ENCODE data around the gene DZIP1.

The DZIP1 gene

DNA sequence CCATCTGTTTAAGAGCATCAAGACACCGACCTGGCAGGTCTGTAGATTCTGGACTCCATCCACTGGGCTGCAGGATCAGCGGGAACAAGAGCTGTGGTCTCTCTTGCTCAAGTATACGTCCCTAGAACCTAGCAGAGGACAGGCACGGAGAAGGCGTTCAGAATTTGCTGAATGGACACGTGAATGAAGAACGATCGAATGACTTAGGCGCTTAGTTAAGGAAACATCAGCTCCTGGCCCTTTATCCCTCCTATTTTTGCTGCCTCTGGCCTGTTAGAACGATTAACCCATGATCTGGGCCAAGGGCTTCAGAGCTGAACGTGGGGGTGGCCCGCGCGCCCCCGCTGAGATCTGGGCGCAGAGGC lies 953 bp downstream of the DZIP1 start:
- no peak for DNase-seq (ENCODE audit: extremely low read depth in 1 of 2, low read depth in 1 of 2)

DNA sequence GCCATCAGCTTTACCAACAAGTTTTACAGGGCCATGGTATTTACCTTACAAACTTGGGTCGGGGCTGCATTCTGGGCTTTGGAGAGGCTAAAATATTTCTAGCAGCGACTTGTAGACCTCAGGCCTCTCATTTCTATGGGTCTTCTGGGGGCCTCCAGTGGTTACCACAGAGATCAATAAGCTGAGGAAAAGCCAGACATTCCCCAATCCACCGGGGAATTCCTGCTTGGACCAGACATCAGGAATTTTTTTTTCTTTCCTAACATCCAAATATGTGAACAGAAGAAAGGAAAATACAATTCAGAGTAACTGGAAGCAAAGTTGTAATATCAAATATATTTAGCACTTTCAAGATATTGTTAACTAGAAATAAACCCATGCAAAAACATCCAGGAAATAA lies 1.5 kb downstream of the DZIP1 start:
- DNase-seq (ENCODE audit: extremely low read depth in 1 of 2, low read depth in 1 of 2): no peak

DNA sequence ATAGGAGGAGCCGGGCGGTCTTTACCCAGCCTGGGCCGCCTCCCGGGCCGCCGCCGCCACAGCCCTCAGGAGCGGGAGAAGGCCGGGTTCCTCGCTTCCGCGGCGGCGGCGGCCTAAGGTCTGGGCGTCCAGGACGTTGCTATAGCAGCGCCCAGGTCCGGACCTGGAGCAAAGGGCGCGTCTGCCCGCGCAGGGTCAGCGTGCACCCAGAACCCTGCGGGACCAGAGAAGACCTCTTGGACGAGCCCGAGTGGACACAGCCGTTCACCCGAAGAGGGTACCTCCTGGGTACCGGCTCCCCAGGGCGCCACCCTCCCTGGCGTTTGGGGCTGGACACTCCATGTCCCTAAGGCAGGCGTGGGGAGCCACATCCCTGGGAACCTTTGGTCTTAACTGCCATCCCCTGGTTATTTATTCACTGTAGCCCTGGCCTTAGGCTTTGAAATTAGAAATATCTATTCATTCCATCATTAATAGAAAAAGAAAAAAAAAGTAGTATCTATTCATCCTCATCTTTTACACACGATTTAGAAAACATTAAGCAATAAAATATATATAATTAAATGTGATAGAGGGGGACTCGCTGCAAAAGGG lies 2.4 kb downstream of the DZIP1 start:
- no peak for DNase-seq (ENCODE audit: extremely low read depth in 1 of 2, low read depth in 1 of 2)

DNA sequence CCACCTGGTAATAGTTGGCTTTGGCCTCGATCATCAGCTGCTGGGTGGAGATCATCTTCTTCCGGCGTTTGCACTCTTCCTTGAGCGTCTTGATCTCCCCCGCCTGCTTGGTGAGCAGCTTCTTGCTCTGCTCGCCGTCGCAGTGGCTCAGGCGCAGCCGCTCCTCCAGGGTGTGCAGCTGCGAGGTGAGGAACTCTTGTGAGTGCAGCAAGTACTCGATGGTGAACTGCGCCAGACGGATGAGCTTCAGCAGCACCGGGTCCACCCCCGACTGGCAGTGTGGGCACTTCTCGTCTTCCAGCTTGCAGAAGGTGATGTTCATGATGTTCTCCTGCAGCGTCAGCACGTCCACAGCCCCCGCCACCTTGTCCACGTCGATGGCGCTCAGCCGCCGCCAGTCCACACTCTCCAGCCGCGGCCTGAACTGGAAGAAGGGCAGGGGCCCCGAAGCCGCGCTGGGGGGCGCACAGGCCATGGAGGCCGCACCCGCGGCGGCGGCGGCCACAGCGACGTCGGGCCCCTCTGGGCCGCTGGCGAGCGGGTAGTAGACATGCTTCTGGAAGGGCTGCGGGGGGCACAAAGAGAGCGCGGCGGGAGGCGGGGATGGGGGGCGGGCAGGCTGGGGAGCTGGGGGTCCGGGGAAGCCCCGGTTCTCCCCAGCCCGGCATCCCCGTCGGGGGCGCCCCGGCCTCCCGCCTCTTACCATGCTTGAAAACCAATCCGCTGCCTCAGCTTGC lies 3.0 kb downstream of the DZIP1 start:
- no peak for DNase-seq (ENCODE audit: extremely low read depth in 1 of 2, low read depth in 1 of 2)

DNA sequence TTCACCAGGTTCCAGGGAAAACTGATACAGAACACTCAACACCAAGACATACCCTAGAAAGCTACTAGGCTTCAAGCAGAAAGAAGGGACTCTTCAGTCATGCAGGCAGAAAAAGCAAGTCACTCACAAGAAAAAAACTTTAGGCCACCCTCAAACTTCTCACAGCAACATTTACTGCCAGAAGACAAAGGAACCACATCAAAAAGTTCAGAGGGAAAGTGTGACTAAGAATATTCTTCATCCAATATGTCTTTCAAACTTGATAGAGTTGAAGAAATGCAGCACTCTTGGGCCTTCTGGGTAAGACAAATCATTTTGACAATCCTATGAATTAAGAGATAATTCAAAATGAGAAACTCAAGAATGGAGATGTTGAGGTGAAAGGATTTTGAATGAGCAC lies 7.7 kb downstream of the DZIP1 start:
- DNase-seq (ENCODE audit: extremely low read depth in 1 of 2, low read depth in 1 of 2): no peak

DNA sequence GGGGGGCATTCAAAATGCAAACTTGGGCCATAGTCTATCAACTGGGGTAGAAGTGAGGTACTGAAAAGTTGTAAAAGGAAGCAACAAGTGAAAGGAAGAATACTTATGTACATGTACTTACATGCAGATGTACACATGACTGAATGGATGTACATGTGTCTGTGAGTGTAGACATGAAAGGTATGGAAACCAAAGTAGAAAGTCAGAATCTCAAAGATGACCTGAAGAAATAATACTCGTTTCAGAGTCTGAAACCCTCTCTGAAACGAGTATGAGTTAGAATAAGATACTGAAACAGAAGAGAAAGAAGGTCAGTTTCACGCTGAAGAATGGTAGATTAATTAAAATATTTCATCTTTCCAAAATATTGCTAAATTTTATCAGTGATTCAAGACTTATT lies 13.9 kb downstream of the DZIP1 start:
- no peak for DNase-seq (ENCODE audit: extremely low read depth in 1 of 2, low read depth in 1 of 2)

DNA sequence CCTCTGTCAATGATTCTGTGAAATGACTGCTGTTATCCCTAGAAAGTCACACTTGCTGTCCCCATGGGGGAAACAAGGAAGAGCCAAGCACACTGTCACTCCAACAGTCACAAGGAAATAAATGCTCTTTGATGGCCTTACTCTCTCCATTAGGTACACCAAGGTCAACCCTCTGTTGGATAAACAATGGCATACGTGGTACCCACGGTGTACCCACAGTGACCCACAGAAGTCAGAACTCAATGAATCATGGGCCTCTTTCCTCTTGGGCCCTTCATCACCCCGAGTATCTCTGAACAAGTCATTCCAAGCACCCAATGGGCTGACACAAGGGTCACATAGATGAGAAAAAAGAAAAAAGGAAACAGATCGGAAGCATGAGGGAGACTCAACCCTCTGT lies 15.4 kb downstream of the DZIP1 start:
- no peak for DNase-seq (ENCODE audit: extremely low read depth in 1 of 2, low read depth in 1 of 2)

DNA sequence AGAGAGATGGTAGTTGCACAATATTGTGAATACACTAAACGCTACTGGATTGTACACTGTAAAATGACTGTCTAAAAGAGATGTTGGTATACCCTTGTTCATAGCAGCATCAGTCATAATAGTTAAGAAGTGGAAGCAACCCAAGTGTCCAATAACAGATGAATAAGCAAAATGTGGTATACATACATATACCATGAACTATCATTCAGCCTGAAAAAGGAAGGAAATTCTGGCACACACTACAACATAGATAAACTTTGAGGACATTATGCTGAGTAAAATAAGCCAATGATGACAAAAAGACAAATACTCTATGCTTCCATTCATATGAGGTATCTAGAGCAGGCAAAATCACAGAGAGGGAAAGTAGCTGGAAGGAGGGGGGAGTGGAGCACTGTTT lies 16.0 kb downstream of the DZIP1 start:
- no peak for DNase-seq (ENCODE audit: extremely low read depth in 1 of 2, low read depth in 1 of 2)

DNA sequence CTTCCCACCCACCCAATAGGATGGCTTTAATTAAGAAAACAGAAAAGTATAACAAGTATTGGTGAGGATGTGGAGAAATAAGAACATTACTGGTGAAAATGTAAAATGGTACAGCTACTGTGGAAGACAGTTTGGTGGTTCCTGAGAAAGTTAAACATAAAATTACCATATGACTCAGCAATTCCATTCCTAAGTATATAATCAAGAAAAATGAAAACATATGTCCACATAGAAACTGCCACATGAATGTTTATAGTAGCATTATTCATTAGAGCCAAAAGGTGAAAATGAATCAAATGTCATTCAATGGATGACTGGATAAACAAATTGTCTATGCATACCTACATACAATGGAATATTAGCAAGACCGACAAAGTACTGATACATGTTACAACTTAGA lies 16.9 kb downstream of the DZIP1 start:
- DNase-seq (ENCODE audit: extremely low read depth in 1 of 2, low read depth in 1 of 2): no peak

DNA sequence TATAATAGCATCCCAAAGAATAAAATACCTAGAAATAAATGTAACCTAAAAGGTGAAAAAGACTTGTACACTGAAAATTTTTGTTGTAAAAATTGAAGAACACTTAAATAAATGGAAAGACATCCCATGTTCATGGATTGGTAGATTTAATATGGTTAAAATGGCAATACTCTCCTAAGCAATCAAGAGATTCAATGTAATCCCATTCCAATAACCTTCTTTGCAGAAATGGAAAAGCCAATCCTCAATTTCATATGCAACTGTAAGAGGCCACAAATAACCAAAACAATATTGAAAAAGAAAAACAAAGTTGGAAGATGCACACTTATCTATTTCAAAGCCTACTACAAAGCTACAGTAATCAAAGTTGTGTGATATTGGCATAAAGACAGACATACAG lies 17.7 kb downstream of the DZIP1 start:
- DNase-seq (ENCODE audit: extremely low read depth in 1 of 2, low read depth in 1 of 2): no peak

DNA sequence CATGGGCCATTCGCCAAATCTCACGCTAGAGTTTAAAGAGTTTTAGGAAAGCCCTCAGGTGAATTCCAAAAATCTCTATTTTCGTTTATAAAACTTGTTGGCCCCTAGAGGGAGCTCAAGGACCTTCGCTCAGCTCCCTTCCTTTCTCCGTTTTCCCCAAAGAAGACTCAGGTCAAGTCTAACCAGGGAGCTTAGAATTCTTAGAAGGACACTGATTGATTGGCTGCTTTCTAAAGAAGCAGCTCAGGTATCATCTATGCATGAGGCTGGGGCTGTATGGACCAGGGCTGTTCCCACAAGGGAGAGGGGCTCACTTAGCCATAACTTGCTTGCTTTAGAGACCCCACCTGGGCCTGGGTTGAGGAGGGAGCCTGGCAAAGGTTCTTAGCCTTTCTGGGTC lies 20.5 kb downstream of the DZIP1 start:
- DNase-seq (ENCODE audit: extremely low read depth in 1 of 2, low read depth in 1 of 2): no peak

DNA sequence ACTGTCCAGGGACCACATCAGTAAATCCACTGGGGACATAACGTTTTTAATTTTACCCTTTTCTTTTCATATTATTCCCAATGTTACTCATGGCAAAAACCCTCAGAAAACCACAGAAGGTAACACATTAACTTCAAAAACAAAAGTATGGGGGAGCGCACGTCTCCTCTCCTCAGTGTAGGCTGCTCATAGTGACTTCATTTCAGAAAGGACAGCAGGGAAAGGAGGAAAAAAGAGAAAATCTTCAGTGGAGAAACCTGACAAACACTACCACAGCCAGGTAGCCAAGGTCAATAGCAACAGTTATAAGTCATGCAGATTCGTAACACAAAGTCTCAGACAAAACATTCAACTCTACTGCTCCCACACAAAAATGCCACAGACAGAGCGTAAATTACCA lies 21.4 kb downstream of the DZIP1 start:
- DNase-seq (ENCODE audit: extremely low read depth in 1 of 2, low read depth in 1 of 2): no peak

DNA sequence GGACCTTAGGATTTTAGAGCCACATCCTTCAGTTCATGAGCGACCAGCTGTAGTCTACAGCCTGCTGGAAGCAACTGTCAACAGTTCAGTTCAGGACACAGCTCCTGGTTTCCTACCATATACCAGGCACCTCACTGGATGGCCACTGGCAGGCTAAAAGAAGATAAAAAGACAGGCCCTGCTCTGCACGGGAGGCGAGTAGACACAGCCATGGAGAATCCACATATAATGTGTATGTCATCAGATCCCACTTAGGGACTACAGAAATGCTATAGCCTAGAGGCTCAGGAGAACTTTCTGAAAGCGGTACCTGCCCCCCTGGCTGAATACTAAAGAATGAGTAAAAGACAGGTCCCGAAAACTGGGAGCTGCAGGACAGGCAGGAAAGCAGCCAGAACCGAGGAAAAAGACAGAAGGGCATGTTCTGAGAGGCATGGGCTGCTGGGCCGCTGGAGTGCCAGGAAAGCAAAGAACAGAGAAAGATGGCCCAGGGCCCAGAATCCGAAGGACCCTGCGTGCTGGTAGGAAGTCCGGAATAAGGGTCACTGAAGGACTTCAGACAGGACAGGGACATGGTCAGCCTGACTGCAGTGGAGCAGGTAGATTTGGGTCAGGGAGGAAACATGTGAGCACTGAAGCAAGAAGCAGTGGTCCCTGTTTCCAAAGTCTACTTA lies 23.5 kb downstream of the DZIP1 start:
- DNase-seq (ENCODE audit: extremely low read depth in 1 of 2, low read depth in 1 of 2): no peak

DNA sequence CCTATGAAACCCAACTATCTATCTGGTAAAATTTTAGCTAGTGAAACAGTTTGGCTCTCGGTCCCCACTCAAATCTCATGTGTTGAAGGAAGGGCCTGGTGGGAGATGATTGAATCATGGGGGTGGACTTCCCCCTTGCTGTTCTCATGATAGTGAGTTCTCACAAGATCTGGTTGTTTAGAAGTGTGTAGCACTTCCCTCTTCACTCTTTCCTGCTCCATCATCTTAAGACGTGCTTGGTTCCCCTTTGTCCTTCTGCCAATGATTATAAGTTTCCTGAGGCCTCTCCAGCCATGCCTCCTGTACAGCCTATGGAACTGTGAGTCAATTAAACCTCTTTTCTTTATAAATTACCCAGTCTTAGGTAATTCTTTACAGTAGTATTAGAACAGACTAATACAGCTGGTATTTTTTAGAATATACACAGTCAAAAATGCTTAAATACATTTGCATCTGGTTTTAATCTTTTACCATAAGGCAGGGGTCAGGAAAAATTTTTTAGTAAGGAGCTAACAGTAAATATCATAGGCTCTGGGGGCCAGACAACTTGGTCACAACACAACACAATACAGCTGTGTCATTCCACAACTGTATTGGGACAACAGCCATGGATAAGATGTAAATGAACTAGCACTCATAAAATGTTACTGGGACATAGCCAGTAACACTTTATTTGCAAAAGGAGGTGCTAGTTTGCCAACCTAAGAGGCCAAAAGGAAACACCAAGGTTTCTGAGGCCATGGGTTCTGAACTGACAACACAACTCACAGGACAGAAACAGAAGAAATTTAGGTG lies 24.3 kb downstream of the DZIP1 start:
- no peak for DNase-seq (ENCODE audit: extremely low read depth in 1 of 2, low read depth in 1 of 2)

DNA sequence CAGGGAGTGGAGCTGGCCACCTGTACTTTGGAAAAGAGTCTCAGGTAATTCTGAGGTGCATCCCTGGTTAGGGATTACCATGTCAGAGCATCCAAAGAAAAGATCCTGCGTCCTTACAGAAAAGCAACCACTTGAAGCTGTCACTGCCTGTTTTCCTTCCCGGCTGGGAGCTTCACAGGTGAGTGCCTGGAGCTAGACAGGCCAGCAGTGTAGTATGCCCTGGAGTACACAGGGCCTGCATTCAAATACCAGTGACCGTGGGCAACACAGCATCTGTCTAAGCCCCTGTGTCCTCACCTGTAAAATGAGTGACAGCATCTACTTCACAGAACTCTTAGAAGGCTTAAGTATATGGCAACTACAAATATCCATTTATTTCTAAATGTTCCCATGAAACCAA lies 29.0 kb downstream of the DZIP1 start:
- no peak for DNase-seq (ENCODE audit: extremely low read depth in 1 of 2, low read depth in 1 of 2)

DNA sequence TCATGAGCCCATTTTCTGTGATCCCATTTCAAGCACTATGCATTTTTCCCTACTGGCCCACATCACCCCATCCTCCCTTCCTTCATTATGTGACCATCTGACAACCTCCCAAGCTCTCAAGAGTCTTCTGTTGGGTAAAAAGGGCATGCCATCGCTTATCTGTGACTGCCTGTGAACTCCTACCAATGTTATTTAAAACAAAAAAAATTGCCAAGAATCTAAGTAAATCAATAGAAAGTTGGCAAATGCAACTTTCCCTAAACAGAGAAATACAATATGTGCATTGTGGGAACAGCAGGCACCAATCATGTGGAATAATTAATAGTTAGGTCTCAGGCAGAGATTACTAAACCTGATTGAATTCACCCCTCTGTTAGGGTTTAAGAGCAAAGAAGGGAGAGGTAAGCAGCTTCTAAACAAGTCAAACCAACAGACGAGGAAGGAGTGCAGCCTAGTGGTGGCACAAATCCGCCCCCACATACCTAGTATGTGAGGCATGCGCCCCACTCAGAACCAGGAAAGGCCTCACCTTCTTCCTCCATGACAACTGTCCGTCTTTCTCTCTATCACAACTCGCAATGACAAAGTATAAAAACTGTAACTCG lies 29.8 kb downstream of the DZIP1 start:
- no peak for DNase-seq (ENCODE audit: extremely low read depth in 1 of 2, low read depth in 1 of 2)

DNA sequence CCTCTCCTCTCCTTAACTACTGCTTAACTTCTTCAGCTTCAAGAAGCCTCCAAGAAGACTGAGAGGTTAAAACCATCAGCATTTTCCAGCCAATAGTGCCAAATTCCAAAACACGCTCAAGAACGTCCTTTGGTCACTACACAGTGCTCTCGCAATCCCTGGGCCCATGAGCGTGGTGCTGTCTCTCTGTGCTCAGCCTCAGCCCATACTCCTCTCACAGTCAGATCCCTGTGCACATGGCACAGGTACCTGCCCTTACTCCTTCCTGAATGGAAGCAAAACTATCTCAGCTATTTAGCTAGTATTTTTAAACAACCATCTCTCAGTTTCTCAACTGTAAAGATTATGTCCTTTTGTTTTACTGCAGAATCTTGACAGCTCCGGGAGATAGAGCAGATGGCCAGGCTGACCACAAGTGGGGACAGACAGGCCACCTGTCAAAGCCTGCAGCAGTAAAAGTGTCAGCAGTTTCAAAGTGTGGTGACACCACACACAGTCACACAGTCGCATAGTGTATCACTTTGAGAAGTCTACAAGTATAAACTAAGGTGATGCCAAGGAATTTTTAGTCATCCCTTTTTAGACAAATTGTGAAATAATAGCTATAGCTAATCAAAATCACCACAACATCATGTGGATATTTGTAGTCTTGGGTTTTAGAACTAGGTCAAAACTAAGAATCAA lies 35.7 kb downstream of the DZIP1 start:
- no peak for DNase-seq (ENCODE audit: extremely low read depth in 1 of 2, low read depth in 1 of 2)

DNA sequence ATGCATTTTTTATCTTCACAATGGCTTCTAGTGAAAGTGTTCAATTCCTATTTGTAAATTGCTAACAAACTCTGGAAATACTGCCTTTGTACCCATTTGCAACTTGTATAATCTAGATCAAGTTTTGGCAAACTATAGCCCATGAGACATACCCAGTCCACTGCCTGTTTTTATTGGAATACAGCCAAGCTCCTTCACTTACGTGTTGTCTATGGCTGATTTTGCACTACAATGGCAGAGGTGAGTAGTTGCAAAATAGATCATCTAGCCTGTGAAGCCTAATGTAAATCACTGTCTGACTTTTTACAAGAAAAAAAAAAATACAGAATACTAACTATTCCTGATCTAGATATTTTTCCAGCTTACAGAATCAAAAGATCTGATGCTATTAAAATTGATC lies 37.1 kb downstream of the DZIP1 start:
- DNase-seq (ENCODE audit: extremely low read depth in 1 of 2, low read depth in 1 of 2): no peak

DNA sequence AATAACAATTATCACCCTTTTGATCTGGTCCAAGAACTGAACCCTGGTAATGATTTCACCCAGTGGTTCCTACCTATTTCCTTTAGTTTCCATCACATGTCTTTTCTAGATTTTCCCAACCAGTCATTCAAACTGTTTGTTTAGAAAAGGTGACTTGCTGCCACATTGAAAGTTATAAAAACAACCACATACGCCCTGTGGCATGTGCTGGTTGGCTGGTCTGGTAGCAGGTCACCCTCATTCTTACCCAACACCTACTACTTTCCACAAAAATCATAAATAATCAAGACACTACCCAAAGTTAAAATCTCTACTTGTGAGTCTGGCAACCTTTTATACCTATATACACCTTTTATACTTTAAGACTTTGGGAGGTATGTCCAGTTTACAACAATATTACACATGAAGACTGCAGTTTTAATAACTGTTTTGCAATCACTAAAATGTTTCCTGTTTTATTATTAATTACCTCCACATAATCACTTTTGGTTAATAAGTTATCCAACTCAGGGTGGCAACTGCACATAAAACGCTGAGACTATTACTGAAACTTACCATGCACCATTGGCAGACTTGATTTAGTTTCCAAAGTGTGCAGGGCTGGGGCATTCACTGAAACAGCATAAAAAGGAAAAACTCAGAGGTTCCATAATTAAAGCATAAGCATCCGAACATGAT lies 38.9 kb downstream of the DZIP1 start:
- DNase-seq (ENCODE audit: extremely low read depth in 1 of 2, low read depth in 1 of 2): no peak

DNA sequence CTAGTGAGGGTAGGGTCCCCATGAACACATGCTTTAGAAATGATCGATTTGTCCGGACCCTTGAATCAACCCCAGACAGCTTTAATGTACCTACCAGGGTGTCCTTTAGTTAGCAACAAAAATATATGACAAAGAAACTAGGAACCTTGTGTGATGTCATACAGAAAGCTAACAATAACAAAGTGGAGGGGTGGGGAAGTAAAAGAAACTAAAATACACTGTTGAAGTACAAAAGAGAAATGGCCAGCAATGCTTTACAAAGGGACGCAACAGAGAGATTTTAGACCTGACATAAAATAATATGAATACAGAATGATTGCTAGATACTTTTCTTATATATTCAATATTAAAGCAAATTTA lies 40.0 kb downstream of the DZIP1 start:
- DNase-seq (ENCODE audit: extremely low read depth in 1 of 2, low read depth in 1 of 2): no peak
